HG03460 (cell line): ENCODE data around the gene ADGRL2.

ENCODE experiments used
- ATAC-seq: cut with Tn5 transposase; IDR thresholded peaks from one replicate; pipeline ENCODE4 v1.9.1; 2021; ENCODE audit not compliant: unreplicated experiment

Gene ADGRL2

DNA sequence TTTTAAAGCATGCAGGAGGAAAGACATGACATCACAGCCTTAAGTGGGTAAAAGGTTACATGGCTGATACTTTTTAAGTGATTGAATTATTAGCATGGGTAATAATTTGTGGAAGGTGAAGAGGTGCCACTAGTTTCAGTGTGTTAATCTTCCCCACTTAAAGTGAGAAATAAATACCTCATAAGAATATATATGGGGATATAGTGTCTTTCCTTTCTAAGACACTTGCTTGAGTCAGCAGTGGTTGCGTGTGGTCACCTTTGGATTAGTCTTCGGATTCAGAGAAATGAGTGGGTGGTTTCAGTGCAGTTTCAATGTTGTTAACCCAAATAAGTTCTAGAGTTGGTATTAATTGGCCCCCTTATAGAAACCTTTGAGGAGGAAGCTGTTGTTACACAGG is 94.1 kb downstream of the ADGRL2 start:
- no peak for ATAC-seq

DNA sequence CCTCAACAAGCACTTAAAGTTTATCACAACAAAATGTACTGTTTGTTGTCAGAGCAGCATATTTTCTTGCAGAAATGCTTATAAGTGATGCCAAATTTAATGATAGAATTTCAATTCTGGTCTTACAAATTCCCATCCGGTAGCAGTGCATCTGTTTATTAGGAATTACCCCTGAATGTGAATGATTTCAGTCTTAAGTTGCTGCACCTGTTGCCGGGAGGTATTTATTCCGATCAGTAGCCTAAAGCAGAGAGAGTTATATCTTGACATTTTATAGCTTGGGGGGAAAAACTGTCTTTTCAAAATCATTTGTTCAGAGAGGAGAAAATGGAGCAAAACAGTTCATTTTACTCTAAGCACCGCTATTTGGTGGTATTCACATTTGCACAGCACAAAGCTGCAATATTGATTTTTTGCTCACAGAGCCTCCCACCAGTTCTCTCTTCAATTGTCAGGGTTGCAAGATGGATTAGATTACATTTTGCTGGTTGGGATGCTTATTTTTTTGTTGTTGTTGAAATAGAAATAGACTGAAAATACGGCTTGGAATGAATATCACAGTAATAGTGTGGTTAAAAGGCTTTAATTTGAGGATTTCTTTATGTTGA is 98.6 kb downstream of the ADGRL2 start:
- no peak for ATAC-seq

DNA sequence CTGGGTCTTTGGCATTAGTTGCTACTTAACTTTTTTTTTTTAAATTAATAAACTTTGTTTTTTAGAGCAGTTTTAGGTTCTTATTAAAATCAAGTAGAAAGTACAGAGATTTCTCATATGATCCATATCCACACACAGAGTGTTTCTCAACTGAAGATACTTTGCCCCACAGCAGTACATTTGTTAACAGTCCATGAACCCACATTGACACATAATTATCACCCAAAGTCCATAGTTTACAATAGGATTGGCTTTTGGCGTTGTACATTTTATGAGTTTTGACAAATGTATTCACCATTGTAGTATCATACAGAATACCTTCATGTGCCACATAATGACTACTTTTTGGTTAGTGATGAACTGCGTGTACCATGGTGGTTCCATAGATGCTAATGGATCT is 106.8 kb downstream of the ADGRL2 start:
- ATAC-seq: no peak

DNA sequence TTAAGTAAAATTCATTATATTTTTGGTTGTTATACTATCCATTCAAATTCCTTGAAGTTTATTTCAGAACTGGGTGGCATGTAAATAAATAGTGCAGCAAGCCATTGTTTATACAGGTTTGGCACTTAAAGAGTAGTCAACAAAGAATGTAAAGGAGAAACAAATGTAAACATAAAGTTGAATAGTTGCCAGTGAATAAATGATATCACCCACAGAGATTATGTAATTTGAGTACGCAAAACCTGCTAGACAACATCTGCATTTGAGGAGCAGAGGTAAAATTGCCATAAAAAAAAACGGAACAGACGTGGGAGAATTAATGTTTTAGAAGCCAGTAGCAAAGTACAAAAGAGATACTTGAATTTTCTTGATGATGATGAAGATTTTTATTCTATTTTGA is 111.6 kb downstream of the ADGRL2 start:
- no peak for ATAC-seq

DNA sequence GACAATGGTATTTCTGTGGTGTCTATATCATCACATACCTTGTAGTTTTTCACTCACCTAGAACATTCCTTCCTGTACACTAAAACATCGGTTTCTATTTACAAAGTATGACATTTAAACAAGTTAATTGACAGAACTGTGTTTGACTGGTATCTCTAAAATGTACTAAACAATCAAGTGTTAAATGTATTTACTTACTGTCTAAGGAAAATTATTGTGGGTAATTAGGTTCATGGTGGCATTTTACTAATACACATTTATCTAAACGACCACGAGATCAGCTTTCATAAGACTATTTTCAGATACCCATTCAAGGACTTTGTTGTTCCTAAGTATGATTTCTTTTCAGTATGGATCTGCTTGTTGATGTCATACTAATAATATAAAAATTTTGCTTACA is 115.2 kb downstream of the ADGRL2 start:
- ATAC-seq: no peak

DNA sequence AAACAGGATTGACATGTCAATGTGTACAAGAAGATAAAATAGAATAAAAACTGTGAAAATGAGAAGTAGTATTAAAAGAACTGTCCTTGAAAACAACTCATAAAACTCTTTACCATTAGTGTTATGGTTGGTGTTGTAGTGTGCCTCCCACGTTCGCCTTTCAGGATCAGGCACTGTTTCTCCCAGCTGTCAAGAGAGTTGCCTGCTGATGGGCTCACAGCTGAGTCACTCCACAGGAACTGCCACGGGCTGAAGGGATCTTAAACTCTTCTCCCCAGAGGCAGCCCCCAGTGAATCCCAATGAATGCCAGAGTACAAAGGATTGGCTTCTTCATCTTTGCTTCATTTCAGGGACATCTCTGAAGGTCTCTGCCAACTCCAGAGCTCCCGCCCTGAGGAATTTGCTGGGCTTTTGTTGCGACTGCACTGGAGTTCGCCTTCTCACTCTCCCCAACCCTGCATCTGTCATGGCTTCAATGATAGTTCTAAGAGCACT is 119.6 kb downstream of the ADGRL2 start:
- no peak for ATAC-seq

DNA sequence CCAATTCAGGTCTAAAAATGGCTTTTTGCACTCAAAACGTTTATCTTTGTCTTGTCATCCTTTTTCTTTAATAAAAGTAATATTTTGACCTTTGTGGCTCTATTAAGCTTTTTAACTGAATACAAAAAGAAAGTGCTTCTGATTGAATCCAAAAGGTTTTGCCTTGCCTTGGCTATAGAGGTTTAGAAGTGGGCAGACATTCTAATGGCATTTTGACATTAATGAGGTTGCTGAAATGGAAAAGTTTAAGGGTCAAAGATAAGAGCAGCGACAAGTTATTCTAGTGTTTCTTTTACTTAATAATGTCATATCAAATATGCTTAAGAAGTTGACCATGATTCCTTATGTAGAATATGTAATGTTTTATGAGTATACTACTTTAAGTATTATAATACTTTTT is 120.2 kb downstream of the ADGRL2 start:
- ATAC-seq: no peak

DNA sequence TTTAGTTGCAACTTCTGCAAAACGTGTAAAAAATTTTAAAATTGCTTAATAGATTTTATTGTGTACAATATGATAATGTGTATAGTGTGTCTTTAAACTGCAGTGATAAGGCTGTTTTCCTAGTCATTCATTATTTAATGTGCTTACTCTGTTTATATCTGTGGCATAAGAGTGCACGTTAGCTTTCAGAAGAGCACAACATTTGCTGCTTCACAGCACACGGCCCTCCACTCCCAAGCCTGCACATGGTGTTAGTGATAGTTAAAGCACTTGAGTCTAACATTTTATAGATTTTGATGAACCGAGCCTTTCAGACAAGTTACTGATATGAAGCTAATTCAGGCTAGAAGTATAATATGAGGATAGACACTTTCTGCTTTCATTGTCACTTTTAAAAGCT is 120.6 kb downstream of the ADGRL2 start:
- no peak for ATAC-seq

DNA sequence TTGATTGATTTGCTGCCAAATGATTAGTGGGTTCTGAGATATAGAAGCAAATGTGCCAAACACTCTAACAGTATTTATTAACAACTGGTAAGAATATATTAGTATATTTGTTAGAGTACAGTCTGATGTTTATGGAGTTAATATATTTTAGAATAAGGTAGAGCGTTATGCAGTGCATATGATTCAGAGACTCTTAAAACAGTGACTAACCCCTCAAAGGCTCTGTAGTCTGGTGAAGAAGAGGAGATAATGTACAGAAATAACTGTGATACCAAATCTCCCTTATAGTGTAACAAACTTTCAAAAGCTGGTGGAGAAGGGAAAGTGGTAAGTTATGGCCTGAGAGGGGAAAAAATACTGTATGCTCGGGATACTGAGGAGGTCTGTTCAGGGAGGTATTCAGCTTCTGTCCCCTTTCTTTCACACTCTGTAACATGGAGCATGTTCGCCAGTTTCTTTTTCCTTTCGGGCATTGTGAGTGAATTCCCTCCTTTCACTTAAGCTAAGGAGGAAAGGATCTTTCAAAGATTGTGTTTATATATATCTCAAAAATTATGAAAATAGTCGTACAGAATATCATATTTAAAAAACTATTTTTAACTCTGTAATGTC is 121.2 kb downstream of the ADGRL2 start:
- ATAC-seq: no peak

DNA sequence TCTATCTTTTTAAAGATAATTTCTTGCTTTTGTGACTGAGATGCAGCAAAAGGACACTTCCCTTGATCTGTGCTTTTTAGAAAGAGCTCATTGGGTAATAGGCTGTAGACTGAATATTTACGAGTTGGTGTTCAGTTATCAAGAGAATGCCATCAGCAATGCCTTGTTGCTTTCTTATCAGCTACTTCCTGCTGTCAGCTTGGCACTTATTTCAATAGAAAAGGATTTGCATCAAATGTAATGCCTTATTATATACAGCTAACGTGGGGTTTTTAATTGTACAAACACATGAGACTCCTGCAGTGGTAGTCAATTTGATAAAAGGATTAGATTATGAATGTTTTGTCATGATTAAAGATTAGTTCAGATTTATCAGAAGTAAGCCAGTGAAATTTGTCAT is 122.2 kb downstream of the ADGRL2 start:
- no peak for ATAC-seq

DNA sequence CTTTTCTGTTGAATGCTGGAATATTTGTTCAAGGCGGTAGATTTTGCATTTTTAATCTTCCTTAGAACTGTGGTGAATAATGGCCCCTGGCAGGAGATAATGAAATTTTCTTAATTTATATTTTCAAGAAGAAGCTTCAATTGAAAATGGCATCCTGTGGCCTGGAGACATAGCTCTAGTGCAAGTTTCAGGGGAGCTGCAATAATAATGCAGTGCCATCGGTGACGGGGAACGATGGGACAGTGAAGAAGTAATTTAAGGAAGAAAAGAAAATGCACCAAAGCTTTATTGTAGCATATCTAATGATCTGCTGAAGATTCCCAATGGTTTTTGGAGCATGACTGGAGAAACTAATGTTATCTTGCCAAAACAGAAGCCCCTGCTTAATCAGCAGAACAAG is 128.4 kb downstream of the ADGRL2 start:
- no peak for ATAC-seq

DNA sequence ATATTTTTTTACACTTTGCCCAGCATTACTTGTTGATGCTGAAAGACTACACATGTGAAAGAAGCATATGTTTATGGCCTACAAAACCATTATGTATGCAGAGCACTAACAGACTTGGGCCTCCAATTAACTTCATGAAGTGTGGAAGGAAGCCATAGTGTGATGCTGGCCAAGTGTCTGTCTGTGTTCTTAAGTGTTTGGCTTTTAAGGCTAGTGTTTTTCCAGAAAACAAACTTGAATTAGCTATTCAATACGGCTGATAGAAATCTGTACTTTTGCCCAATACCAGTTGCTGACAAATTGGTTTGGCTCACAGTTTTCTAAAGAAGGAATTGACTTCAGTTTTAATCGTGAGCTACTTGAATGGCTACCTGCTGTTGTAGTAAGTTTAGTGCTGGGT is 136.1 kb downstream of the ADGRL2 start:
- ATAC-seq: no peak

DNA sequence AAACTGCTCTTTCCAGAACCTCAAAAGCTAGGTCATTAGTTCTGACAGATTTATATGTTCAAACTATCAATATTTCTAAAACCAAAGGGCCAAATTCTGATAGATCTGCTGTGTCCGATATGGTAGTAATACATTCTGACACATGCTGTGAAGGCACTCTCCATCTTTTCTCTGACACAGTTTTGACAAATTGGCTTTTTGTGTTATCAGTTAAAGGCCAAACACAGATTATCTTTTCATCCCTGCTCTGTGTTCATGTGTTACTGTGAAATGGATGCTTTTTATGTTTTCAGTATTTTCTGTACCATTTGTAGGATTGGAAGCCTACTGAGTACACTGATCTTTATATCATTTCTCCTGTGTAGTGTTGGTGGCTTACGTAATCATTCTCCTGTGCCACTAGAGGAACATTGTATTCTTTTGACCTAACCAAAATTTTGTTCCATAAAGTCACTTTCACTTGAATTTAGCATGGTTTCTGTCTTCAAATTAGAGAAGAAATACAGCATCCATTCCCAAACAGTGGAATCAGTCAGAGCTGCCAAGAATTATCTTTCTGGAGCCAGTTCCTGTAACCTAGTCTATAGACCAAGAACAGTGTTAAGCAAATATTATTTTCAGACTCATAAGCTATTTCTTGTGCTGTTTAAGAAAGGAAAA is 137.2 kb downstream of the ADGRL2 start:
- no peak for ATAC-seq

DNA sequence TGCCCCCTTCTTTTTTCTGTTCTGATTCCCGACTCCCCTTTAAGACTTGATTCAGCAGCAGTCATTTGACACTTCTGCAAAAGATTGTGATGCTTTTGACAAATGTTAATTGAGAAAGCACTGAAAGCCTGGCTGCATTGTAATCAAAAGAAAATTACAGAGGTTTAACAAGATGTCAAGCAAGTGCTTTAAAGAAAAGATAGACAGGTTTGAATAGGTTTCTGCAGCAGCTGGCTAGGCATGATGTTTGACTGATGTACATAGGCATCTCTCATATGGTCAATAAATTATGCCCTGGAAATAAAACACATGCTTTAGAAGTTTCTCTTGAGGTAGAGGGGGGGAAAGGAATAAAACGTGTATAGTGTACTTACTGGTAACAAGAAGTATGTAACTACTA is 147.8 kb downstream of the ADGRL2 start:
- no peak for ATAC-seq

DNA sequence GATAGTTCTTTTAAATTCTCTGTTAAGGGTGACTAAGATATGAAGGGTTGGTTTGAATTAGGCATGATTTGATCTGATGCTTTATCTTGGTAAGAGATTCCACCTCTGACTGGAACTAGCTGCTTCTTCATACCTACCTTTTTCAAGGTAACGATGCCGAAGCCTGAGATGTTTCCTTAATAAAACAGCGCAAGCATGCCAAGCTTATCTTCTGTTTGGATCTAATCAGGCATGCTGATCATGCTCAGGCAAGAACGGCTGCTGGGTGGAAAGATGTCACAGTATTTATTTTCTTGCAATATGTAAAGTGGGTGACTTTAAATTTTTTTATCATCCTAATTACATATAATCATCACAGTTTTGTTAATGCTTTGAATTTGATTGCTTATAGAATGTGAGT is 148.7 kb downstream of the ADGRL2 start:
- ATAC-seq: no peak

DNA sequence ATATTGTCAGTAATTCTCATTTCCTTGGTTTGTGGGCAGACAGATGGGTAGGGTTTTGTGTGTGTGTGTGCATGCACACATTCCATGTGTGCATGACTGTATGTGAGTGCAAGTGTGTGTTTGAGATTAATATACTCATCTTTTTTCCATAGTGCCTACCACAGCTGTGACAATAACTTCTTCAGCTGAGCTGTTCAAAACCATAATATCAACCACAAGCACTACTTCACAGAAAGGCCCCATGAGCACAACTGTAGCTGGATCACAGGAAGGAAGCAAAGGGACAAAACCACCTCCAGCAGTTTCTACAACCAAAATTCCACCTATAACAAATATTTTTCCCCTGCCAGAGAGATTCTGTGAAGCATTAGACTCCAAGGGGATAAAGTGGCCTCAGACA is 149.3 kb downstream of the ADGRL2 start:
- no peak for ATAC-seq

DNA sequence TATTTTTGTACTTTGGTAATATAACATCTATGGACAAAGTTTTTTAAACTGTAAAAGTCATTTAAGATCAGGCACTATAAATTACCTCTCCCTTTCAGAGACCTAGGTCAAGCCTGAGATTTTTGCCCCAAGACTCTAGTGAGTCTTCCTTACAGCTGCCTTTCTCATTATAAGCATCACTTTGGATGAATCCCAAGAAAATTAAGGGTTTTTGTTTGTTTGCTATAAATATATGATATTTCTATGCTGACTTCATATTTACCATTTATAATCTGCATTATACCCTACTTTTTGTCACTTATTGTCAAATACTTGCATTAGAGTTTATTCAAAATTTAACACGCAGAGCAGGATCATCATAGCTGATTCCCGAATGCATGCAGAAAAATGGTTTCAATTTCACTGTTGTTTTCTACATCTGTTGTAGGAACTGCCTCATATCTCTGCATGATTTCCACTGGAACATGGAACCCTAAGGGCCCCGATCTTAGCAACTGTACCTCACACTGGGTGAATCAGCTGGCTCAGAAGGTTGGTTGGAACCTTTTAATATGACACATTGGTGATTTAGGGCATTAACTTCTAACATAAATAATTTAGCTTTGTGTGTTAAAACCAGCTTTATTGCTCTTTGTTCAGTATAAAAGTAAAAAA is 150.0 kb downstream of the ADGRL2 start:
- ATAC-seq: no peak

DNA sequence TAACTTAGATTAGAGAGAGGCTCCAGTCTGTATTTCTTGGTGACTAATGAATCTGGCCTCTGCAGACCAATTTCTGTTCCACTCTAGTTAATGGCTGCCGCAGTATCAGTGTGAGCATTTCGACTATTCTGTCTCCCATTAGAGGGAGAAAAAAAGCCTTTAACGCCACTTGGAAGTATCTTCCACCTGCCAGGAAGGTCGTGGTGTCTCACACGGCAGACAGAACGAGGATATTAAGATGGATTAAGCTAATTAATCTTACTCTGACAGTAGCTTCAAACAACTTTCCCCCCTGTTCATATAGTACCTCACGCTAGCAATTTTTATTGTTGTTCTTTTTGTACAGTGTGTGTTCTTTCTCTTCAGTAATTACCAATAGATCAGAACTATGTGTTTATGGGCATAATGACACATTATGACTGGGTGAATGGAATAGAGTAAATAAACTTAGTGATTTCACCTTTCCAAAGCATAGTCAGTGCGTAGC is 153.8 kb downstream of the ADGRL2 start:
- ATAC-seq: no peak

DNA sequence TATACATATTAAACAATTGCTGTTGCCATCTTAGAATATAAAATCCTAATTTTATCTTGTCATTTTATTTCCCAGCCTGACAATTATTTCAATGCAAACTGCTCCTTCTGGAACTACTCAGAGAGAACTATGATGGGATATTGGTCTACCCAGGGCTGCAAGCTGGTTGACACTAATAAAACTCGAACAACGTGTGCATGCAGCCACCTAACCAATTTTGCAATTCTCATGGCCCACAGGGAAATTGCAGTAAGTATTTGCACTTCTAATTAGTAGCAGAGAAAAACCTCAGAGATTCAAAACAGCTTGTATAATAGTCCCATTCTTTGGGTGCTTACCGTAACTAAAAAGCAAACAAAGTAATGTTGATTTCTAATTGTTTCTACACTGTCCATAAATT is 167.2 kb downstream of the ADGRL2 start:
- no peak for ATAC-seq

DNA sequence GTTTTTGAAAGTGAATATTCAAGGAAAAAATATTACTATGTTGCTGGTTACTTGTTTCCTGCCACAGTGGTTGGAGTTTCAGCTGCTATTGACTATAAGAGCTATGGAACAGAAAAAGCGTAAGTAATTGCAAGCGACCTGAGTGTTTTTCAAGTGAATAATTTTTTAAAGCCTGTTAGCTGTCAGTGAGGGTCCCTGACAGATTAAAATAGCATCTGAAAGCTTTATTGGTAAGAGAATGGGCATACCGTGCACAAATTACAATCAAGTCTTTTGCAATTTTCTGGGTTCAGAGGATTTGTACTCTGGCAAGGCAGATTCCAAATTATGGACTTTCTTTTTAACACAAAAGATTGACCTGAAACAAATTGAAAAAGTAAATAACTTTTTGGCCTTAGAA is 169.7 kb downstream of the ADGRL2 start:
- ATAC-seq: no peak

DNA sequence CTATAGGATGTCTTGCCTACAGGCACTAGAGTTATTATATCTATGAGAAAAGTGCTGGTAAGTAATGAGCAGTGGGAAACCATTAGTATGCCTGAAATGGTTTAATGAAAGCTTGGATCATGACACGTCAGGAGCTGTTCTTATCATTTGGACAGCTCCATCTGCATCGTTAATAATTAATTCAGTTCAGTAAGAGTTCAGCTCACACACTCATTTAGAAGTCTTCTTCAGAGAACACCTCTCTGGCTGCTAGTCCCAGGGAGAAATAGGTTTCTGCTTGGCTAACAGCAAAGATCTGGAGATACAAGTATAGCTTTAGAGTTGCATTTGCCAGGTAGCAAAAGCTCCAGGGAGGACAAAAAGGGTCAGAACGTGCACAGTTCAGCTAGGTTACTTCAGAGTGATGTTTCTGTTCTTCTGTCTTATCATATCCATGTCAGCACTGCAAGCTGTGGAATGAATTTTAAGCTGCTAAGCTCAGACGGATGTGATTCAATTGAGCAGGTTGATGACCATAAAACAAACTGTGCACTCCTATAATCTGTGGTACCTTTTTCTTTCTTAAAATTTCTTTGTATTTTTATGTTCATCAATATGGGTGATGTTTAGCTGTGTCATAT is 173.6 kb downstream of the ADGRL2 start:
- no peak for ATAC-seq
